OCI-LY3 (cell line): ENCODE results near the gene CRTC1.

Experiments
- H2AFZ ChIP-seq: fragments of 200-600, 300-600 bp; shearing (Covaris generic); 2 replicates; pipeline ENCODE4 v1.6.0; 2014; ENCODE audit warnings: antibody characterized with exemption, low read depth, low read length
- H3K27ac ChIP-seq: fragments of 200-600, 300-600 bp; sonication (generic); 2 replicates; pipeline ENCODE4 v1.5.1; 2014; ENCODE audit warnings: mild to moderate bottlenecking, low read length, moderate library complexity, mixed read lengths
- H3K27me3 ChIP-seq: fragments of 200-600, 300-600 bp; sonication (generic); 2 replicates; pipeline ENCODE4 v1.6.1; 2014; ENCODE audit warnings: low read depth, low read length, mixed read lengths
- H3K36me3 ChIP-seq: fragments of 200-600, 300-600 bp; sonication (generic); replicated peaks from 2 replicates; pipeline ENCODE3; 2014; ENCODE audit warnings: low read depth, low read length, mixed read lengths
- H3K4me1 ChIP-seq: fragments of 300-600, 200-600 bp; sonication (generic); 2 replicates; pipeline ENCODE4 v1.6.1; 2014; ENCODE audit warnings: low read length, mixed read lengths
- H3K4me2 ChIP-seq: fragments of 200-600, 300-600 bp; sonication (generic); 2 replicates; pipeline ENCODE4 v1.6.1; 2014; ENCODE audit warnings: low read length, mixed read lengths
- H3K4me3 ChIP-seq: fragments of 300-600, 200-600 bp; sonication (generic); 2 replicates; pipeline ENCODE4 v1.5.1; 2014; ENCODE audit warnings: antibody characterized with exemption, mild to moderate bottlenecking, low read length, moderate library complexity
- H3K79me2 ChIP-seq: fragments of 300-600, 200-600 bp; shearing (Covaris generic); 2 replicates; pipeline ENCODE4 v1.6.1; 2014; ENCODE audit warnings: mild to moderate bottlenecking, low read length, mixed read lengths
- H3K9ac ChIP-seq: fragments of 300-600, 200-600 bp; shearing (Covaris generic); 2 replicates; pipeline ENCODE4 v1.6.0; 2014; ENCODE audit warnings: mild to moderate bottlenecking, low read length, moderate library complexity
- H3K9me3 ChIP-seq: fragments of 200-600, 300-600 bp; shearing (Covaris generic); 2 replicates; pipeline ENCODE4 v1.6.1; 2014; ENCODE audit warnings: low read length, mixed read lengths; ENCODE audit not compliant: insufficient read depth
- H4K20me1 ChIP-seq: fragments of 200-600, 300-600 bp; sonication (generic); 2 replicates; pipeline ENCODE4 v1.6.1; 2016; ENCODE audit warnings: low read length, mixed read lengths; ENCODE audit not compliant: insufficient read depth
- EZH2phosphoT487 ChIP-seq: fragments of 200-600 bp; shearing (Covaris generic); IDR thresholded peaks from 2 replicates; pipeline ENCODE4 v1.6.1; 2018; ENCODE audit warnings: antibody characterized with exemption, mixed run types, low read depth
- TF ChIP-seq, protein P1 (sequence below): fragments of 200-600, 300-600 bp; sonication (generic); IDR thresholded peaks from 2 replicates; pipeline ENCODE4 v1.5.1; 2014; ENCODE audit warnings: antibody characterized with exemption, low read length, low read depth

Gene CRTC1

GRCh38 chr19:18715416-18715815, 31.9 kb downstream of the CRTC1 start:
- Histone ChIP-seq H3K36me3 (no peaks in the 10 kb centered on the region), H3K4me3 (no peak overlapping the region), H3K79me2 (no peaks in the 10 kb centered on the region), H2AFZ (no peak overlapping the region), H3K9me3 (no peaks in the 10 kb centered on the region), H3K4me2 (no peak overlapping the region), H3K27ac (no peak overlapping the region), H4K20me1 (peaks cover 15% of the 10 kb centered on the region), H3K27me3 (no peaks in the 10 kb centered on the region), H3K4me1 (peaks cover 8% of the 10 kb centered on the region), H3K9ac (no peak overlapping the region)
- TF ChIP-seq, protein P1, sequence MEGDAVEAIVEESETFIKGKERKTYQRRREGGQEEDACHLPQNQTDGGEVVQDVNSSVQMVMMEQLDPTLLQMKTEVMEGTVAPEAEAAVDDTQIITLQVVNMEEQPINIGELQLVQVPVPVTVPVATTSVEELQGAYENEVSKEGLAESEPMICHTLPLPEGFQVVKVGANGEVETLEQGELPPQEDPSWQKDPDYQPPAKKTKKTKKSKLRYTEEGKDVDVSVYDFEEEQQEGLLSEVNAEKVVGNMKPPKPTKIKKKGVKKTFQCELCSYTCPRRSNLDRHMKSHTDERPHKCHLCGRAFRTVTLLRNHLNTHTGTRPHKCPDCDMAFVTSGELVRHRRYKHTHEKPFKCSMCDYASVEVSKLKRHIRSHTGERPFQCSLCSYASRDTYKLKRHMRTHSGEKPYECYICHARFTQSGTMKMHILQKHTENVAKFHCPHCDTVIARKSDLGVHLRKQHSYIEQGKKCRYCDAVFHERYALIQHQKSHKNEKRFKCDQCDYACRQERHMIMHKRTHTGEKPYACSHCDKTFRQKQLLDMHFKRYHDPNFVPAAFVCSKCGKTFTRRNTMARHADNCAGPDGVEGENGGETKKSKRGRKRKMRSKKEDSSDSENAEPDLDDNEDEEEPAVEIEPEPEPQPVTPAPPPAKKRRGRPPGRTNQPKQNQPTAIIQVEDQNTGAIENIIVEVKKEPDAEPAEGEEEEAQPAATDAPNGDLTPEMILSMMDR: no peak
- TF ChIP-seq EZH2phosphoT487: no peak

GRCh38 chr19:18716857-18717256, 33.4 kb downstream of the CRTC1 start:
- Histone ChIP-seq H4K20me1 (peaks cover 17% of the 10 kb centered on the region), H3K36me3 (no peaks in the 10 kb centered on the region), H3K79me2 (no peaks in the 10 kb centered on the region), H2AFZ (no peak overlapping the region), H3K9ac (no peak overlapping the region), H3K27me3 (no peaks in the 10 kb centered on the region), H3K27ac (no peak overlapping the region), H3K4me1 (peaks cover 8% of the 10 kb centered on the region), H3K4me2 (no peak overlapping the region), H3K9me3 (no peaks in the 10 kb centered on the region), H3K4me3 (no peak overlapping the region)
- no peak for TF ChIP-seq EZH2phosphoT487
- TF ChIP-seq, protein P1: no peak

DNA sequence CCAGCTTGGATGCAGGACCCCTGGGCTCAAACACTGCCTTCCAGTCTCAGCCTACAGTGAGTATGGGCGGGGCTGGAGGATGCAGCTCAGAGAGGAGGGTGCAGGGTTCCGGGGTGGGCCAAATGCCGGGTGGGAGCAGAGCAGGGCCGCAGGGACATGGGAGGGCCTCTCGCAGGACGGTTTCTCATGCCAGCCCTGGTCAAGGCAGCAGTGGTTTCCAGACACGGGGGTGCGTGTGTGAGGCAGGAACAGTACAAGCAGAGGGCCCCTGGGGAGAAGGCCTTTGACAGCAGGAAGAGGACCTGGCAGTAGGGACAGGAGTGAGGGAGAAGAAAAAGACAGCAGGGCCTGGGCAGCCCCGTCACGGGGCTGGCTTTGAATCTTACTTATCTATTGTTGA, 34.1 kb downstream of the CRTC1 start:
- Histone ChIP-seq H3K79me2 (no peaks in the 10 kb centered on the region), H4K20me1 (peaks cover 22% of the 10 kb centered on the region), H3K27ac (no peak overlapping the region), H3K27me3 (no peaks in the 10 kb centered on the region), H3K9ac (no peak overlapping the region), H3K4me2 (no peak overlapping the region), H3K36me3 (no peaks in the 10 kb centered on the region), H3K4me3 (no peak overlapping the region), H3K9me3 (no peaks in the 10 kb centered on the region), H2AFZ (no peak overlapping the region), H3K4me1 (peaks cover 8% of the 10 kb centered on the region)
- TF ChIP-seq EZH2phosphoT487: no peak
- TF ChIP-seq, protein P1: no peak

DNA sequence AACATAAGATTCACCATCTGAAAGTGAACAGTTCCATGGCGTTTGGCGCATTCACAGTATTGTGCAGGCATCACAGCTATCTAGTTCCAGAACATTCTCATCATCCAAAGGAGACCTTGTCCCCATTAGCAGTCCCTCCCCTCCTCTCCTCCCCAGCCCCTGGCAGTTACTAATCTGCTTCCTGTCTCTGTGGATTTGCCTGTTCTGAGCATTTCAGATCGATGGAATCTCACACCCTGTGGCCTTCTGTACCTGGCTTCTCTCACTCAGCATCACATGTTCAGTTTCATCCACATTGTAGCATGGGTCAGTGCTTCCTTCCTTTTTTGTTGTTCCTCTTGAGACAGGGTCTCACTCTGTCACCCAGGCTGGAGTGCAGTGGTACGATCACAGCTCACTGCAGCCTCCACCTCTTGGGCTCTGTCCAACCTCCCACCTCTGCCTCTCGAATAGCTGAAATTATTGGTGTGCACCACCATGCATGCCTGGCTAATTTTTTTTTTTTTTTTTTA, 34.6 kb downstream of the CRTC1 start:
- Histone ChIP-seq H3K9ac (no peak overlapping the region), H3K27ac (no peak overlapping the region), H3K4me2 (no peak overlapping the region), H3K9me3 (no peaks in the 10 kb centered on the region), H2AFZ (no peak overlapping the region), H3K27me3 (no peaks in the 10 kb centered on the region), H3K4me1 (peaks cover 8% of the 10 kb centered on the region), H4K20me1 (peaks cover 22% of the 10 kb centered on the region), H3K4me3 (no peak overlapping the region), H3K79me2 (no peaks in the 10 kb centered on the region), H3K36me3 (no peaks in the 10 kb centered on the region)
- no peak for TF ChIP-seq EZH2phosphoT487
- TF ChIP-seq, protein P1: no peak
